Measurements from ENCODE around the gene ZC3H10. TPM values are rescaled to one million over a fixed set of nuclear protein-coding genes. Genes with fewer than 3 reads are reported as not detected.

Gene ZC3H10
- total RNA-seq, 1 experiment from 2014 or later, result 3.5 TPM

DNA sequence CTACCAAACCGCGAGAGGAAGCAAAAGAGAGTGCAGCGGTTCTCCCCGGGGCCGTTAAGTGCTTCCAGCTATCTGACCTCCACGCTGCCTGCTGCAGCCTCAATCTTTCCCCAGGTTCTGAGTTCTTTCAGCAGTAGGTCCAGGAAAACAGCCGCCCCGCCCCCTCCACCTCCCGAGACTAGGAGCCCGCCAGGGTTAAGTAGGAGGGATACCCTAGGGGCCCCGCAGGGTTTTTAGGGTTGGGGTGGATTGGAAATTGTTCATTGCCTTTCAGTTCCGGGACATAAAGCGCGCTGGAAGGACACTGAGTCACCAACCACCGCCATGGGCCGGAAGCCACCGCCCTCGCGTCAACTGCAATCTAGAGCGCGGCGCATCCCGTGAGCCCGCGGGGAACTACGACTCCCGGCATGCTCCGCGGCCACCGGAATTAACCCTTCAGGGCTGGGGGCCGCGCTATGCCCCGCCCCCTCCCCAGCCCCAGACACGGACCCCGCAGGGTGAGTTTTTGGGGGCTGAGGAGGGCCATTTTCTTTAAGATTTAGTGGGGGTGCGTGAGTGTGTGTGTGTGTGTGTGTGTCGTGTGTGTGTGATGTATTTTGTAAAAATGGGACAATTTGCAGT, 34.2 kb downstream of the ZC3H10 start, which contains the start of gene MYL6B:
TSS of gene MYL6B (plus strand) at position 456 of the 624 bp plus-strand sequence. CDS start 1,332 bp downstream, outside the sequence.
- Histone ChIP-seq H3K27me3 (replicated peaks; ENCODE audit: control insufficient read depth, insufficient read depth, low read length) (no peaks in the 10 kb centered on the region), H3K4me3 (ENCODE audit: low read depth, low read length) (peak within 1 kb of the TSS; percentile 73), H3K4me1 (peaks cover 12% of the 10 kb centered on the region), H3K9me3 (no peaks in the 10 kb centered on the region), H3K36me3 (ENCODE audit: control insufficient read depth, insufficient read depth, low read length) (peaks cover 1% of the 10 kb centered on the region; the same call in 1 of the 2 replicates)
- TF ChIP-seq, protein P1, sequence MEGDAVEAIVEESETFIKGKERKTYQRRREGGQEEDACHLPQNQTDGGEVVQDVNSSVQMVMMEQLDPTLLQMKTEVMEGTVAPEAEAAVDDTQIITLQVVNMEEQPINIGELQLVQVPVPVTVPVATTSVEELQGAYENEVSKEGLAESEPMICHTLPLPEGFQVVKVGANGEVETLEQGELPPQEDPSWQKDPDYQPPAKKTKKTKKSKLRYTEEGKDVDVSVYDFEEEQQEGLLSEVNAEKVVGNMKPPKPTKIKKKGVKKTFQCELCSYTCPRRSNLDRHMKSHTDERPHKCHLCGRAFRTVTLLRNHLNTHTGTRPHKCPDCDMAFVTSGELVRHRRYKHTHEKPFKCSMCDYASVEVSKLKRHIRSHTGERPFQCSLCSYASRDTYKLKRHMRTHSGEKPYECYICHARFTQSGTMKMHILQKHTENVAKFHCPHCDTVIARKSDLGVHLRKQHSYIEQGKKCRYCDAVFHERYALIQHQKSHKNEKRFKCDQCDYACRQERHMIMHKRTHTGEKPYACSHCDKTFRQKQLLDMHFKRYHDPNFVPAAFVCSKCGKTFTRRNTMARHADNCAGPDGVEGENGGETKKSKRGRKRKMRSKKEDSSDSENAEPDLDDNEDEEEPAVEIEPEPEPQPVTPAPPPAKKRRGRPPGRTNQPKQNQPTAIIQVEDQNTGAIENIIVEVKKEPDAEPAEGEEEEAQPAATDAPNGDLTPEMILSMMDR (IDR thresholded peaks at IDR 0.05; ENCODE audit: insufficient read depth in 1 of 2, low read depth in 1 of 2, low read length in 1 of 2, severe bottlenecking in 1 of 2, unreplicated experiment in 1 of 2), result no peak
- Mint-ChIP-seq H3K27ac (ENCODE audit: unreplicated experiment) (peak within 1 kb of the TSS; percentile 98), H3K9me3 (ENCODE audit: unreplicated experiment) (no peaks in the 10 kb centered on the region), H3K4me1 (ENCODE audit: low read depth, unreplicated experiment) (peaks cover 20% of the 10 kb centered on the region), H3K36me3 (ENCODE audit: insufficient read depth, unreplicated experiment) (peaks cover 29% of the 10 kb centered on the region), H3K27me3 (ENCODE audit: insufficient read depth, unreplicated experiment) (no peaks in the 10 kb centered on the region), H3K4me3 (ENCODE audit: unreplicated experiment) (peak within 1 kb of the TSS; percentile 87)
- ChIA-PET CTCF (interaction anchor here (0.7 to 1.6 kb wide), 8 partner anchors 11 to 54 kb away, joined by 3 to 16 read pairs (median 5); partner anchors contain the start of genes ESYT1, PA2G4, SMARCC2 and ZC3H10), POLR2A (interaction anchor here (0.5 to 2.0 kb wide), 7 partner anchors 10 to 370 kb away, joined by 5 to 24 read pairs (median 6); partner anchors contain the start of genes CNPY2, ESYT1, RBMS2 and RNF41)
- DNase-seq, result peak; percentile 88 to 92
- intact Hi-C loops (cut with micrococcal nuclease; ENCODE audit: unreplicated experiment), result loop anchor here (1.0 kb wide), 2 partner anchors 24 to 33 kb away; partner anchors contain the start of gene ESYT1
- BruUV-seq (replicated peaks), result no TSS peak

DNA sequence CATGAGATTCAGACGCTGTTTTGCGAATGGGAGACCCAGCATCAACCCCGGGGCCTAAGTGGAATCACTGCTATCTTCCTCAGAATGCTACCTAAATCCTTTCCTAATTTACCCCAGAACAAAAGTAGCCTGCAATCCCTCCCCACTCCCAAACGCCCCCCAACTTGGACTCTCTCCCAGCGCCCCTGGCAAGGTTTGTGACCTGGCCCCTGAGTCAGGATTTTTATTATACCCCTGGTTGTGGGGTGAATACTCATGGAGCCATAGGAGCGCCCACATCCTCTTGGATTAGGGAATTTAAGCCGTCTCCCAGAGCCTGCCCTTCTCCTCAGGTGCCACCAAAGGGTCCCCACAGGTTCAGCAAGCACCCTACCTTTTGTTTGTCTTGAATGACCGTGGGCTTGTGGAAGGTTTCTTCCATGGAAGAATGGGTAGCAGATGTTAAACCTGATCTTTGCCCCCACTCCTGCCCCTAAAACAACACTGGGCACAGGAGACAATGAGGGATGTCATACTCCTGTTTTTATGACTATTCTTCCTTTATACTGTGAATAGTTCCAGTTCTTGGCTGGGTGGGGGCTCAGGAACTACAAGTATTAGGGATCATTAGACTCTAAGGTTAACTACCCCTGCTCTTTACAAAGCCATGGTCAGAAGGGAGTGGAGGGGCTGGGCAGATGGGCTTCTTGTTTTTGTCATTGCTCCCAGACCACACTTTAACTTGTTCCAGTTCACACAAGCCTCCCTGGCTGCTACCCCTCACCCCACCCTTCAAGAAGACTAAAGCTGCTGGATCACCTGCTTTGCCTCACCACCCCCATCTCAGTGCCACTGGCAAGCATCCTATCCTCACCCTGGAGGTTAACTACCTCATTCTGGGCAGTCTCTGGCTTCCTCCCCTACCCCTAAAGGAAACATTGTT, 35.0 kb downstream of the ZC3H10 start:
- ChIA-PET POLR2A (no interaction called here), CTCF (no interaction called here)
- Mint-ChIP-seq H3K36me3 (ENCODE audit: insufficient read depth, unreplicated experiment) (peaks cover 36% of the 10 kb centered on the region), H3K4me3 (ENCODE audit: unreplicated experiment) (peak overlapping the region; percentile 87), H3K27ac (ENCODE audit: unreplicated experiment) (peak overlapping the region; percentile 98), H3K9me3 (ENCODE audit: unreplicated experiment) (no peaks in the 10 kb centered on the region), H3K4me1 (ENCODE audit: low read depth, unreplicated experiment) (peaks cover 20% of the 10 kb centered on the region), H3K27me3 (ENCODE audit: insufficient read depth, unreplicated experiment) (no peaks in the 10 kb centered on the region)
- TF ChIP-seq, protein P1 (IDR thresholded peaks at IDR 0.05; ENCODE audit: insufficient read depth in 1 of 2, low read depth in 1 of 2, low read length in 1 of 2, severe bottlenecking in 1 of 2, unreplicated experiment in 1 of 2), result no peak
- Histone ChIP-seq H3K9me3 (no peaks in the 10 kb centered on the region), H3K4me1 (peaks cover 12% of the 10 kb centered on the region), H3K36me3 (ENCODE audit: control insufficient read depth, insufficient read depth, low read length) (peaks cover 1% of the 10 kb centered on the region; the same call in 1 of the 2 replicates), H3K27me3 (replicated peaks; ENCODE audit: control insufficient read depth, insufficient read depth, low read length) (no peaks in the 10 kb centered on the region), H3K4me3 (ENCODE audit: low read depth, low read length) (peak overlapping the region; percentile 73)
- intact Hi-C loops (cut with micrococcal nuclease; ENCODE audit: unreplicated experiment), result loop anchor here (1.0 kb wide), 2 partner anchors 25 to 34 kb away; partner anchors contain the start of gene ESYT1
- TSS peak; percentile 57 for BruUV-seq (replicated peaks)
- DNase-seq, result no peak

DNA sequence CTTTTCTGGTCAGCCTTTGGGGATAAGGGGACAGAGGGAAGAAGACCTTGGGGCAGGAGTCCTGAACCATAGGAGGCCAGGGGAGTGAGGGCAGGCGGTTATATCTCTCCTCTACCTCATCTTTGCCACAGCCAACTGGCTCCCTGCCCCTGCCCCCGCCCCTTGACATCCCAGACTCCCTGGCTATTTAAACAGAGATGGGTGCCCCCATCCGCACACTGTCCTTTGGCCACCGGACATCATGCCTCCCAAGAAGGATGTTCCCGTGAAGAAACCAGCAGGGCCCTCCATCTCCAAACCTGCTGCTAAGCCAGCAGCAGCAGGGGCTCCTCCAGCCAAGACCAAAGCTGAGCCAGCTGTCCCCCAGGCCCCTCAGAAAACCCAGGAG, 35.6 kb downstream of the ZC3H10 start:
- Histone ChIP-seq H3K36me3 (ENCODE audit: control insufficient read depth, insufficient read depth, low read length) (no peaks in the 10 kb centered on the region), H3K9me3 (no peaks in the 10 kb centered on the region), H3K4me3 (ENCODE audit: low read depth, low read length) (peak overlapping the region; percentile 73), H3K4me1 (peaks cover 12% of the 10 kb centered on the region), H3K27me3 (replicated peaks; ENCODE audit: control insufficient read depth, insufficient read depth, low read length) (no peaks in the 10 kb centered on the region)
- Mint-ChIP-seq H3K36me3 (ENCODE audit: insufficient read depth, unreplicated experiment) (peaks cover 43% of the 10 kb centered on the region), H3K9me3 (ENCODE audit: unreplicated experiment) (no peaks in the 10 kb centered on the region), H3K27ac (ENCODE audit: unreplicated experiment) (peak overlapping the region; percentile 98), H3K4me3 (ENCODE audit: unreplicated experiment) (peak overlapping the region; percentile 87), H3K4me1 (ENCODE audit: low read depth, unreplicated experiment) (peaks cover 20% of the 10 kb centered on the region), H3K27me3 (ENCODE audit: insufficient read depth, unreplicated experiment) (no peaks in the 10 kb centered on the region)
- ChIA-PET CTCF (interaction anchor here (0.7 kb wide), 1 partner anchor 53 kb away, joined by 3 read pairs; no protein-coding TSS in a partner anchor), POLR2A (no interaction called here)
- BruUV-seq (replicated peaks), result no TSS peak
- TF ChIP-seq, protein P1 (IDR thresholded peaks at IDR 0.05; ENCODE audit: insufficient read depth in 1 of 2, low read depth in 1 of 2, low read length in 1 of 2, severe bottlenecking in 1 of 2, unreplicated experiment in 1 of 2), result no peak
- no peak for DNase-seq
- intact Hi-C loops (cut with micrococcal nuclease; ENCODE audit: unreplicated experiment), result no loop called here
